CD4-positive, alpha-beta T cell (primary cell): ENCODE data around the gene GUCD1. TPM values are rescaled to one million over a fixed set of nuclear protein-coding genes. Genes with fewer than 3 reads are reported as not detected.

Source experiments
- ATAC-seq: fragments of 200-7000 bp; cut with Tn5 transposase; one replicate; pipeline ENCODE4 v1.10.0; 2022; ENCODE audit warnings: mild to moderate bottlenecking; ENCODE audit not compliant: poor library complexity
- CTCF ChIA-PET: fragments of 350-600 bp; sonication (Branson Sonifier 250); formaldehyde crosslinking; loops from one replicate; lab custom pipeline; 2021; ENCODE audit warnings: antibody characterized with exemption, inconsistent platforms; lab: Charles Lee
- POLR2A ChIA-PET: fragments of 350-600 bp; sonication (Branson Sonifier 250); formaldehyde crosslinking; loops from one replicate; lab custom pipeline; 2021; ENCODE audit warnings: antibody characterized with exemption, inconsistent platforms; lab: Charles Lee
- DNase-seq, 14 experiments: peaks; one replicate each; pipeline ENCODE4 v3.0.0-alpha.2; 2013 to 2020; ENCODE audit warnings: mixed read lengths in 2 of 14
- H3K27ac ChIP-seq, 2 donors: one replicate each; pipeline versions ENCODE4 v1.5.1 to v1.7.0; 2013; ENCODE audit warnings: low read length in 2 of 2, low read depth in 1 of 2, mild to moderate bottlenecking in 1 of 2
- H3K27me3 ChIP-seq, 2 experiments: 1 replicate in 1 of 2; 2 replicates in 1 of 2; pipeline versions ENCODE4 v1.6.1 to v1.7.0; 2013; ENCODE audit warnings: low read length in 2 of 2, control low read depth in 1 of 2, mild to moderate bottlenecking in 1 of 2, moderate library complexity in 1 of 2; ENCODE audit not compliant: insufficient read depth in 2 of 2, control insufficient read depth in 1 of 2
- H3K36me3 ChIP-seq: one replicate; pipeline ENCODE4 v1.6.1; 2013; ENCODE audit warnings: low read length, control low read depth; ENCODE audit not compliant: insufficient read depth
- H3K4me1 ChIP-seq: one replicate; pipeline ENCODE4 v1.6.1; 2013; ENCODE audit warnings: low read length, control low read depth; ENCODE audit not compliant: insufficient read depth
- H3K4me3 ChIP-seq: one replicate; pipeline ENCODE4 v1.5.1; 2013; ENCODE audit warnings: mild to moderate bottlenecking, low read length, moderate library complexity
- H3K9me3 ChIP-seq, 2 experiments: 1 replicate in 1 of 2; 2 replicates in 1 of 2; pipeline versions ENCODE4 v1.6.1 to v1.7.0; 2013; ENCODE audit warnings: low read length in 2 of 2, mild to moderate bottlenecking in 2 of 2, control low read depth in 1 of 2, moderate library complexity in 1 of 2; ENCODE audit not compliant: control insufficient read depth in 1 of 2, insufficient read depth in 1 of 2
- H3K27ac Mint-ChIP-seq: one replicate; pipeline ENCODE4 v1.8.0; 2020; ENCODE audit warnings: mixed read lengths
- H3K27me3 Mint-ChIP-seq: one replicate; pipeline ENCODE4 v1.8.0; 2021; ENCODE audit warnings: mixed read lengths
- H3K36me3 Mint-ChIP-seq: one replicate; pipeline ENCODE4 v1.8.0; 2021; ENCODE audit warnings: low read depth, mixed read lengths
- H3K4me1 Mint-ChIP-seq: one replicate; pipeline ENCODE4 v1.8.0; 2021; ENCODE audit warnings: low read depth, mixed read lengths
- H3K4me3 Mint-ChIP-seq: one replicate; pipeline ENCODE4 v1.8.0; 2020; ENCODE audit warnings: mild to moderate bottlenecking, mixed read lengths
- H3K9me3 Mint-ChIP-seq: one replicate; pipeline ENCODE4 v1.8.0; 2020; ENCODE audit warnings: mixed read lengths
- intact Hi-C, 2 experiments: fragments of 100-400 bp; cut with DNase I in 1 of 2; cut with micrococcal nuclease in 1 of 2; formaldehyde crosslinking; loops; one replicate each; pipeline versions ENCODE4 v1.15.1 to v1.9.0; 2023 to 2025; cut with DNase I, micrococcal nuclease
- total RNA-seq, 174 experiments: library from RNA in 2 of 174; stranded (reverse) in 2 of 174; gene quantifications; one replicate each; pipeline ENCODE4 v1.2.3 and lab custom pipeline; 2021 to 2026
- TF ChIP-seq, protein P1 (sequence below): fragments of 200-600 bp; IDR thresholded peaks from one replicate; pipeline ENCODE4 v1.8.0; 2022; ENCODE audit warnings: antibody characterized with exemption, mild to moderate bottlenecking

GUCD1 gene
- total RNA-seq, 2 experiments from 2014 or later, result 60.9 to 68.3 TPM

DNA sequence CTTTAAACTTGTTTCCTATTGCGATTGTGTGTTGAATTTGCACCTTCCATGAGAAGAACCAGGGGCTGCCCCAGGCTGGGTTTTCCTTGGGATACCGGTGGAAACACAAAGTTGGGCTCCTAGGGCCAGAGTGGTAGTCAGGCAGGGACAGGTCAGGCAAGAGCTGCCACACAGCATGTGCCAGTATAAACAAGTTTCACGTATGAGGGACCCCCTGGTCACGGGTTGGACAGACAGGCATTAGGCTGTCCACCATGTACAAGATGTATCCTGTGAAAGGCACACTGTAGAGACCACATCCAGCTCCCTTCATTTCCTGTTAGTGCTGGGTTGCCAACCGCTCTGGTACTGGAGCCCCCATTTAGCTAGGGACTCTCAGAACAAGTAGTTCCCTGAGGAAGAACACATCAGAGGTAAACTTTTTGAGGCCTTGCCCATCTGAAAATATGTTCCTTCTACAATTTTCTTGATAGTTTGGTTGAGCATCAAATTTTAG, 51.0 kb downstream of the GUCD1 start:
- Histone ChIP-seq H3K36me3 (no peaks in the 10 kb centered on the region), H3K27ac (no peak overlapping the region), H3K4me1 (peaks cover 2% of the 10 kb centered on the region), H3K4me3 (no peak overlapping the region), H3K27me3 (no peaks in the 10 kb centered on the region), H3K9me3 (no peaks in the 10 kb centered on the region)
- Mint-ChIP-seq H3K4me1 (peaks cover 3% of the 10 kb centered on the region), H3K4me3 (no peak overlapping the region), H3K27ac (no peak overlapping the region), H3K36me3 (no peaks in the 10 kb centered on the region), H3K9me3 (no peaks in the 10 kb centered on the region), H3K27me3 (no peaks in the 10 kb centered on the region)
- POLR2A ChIA-PET, result no interaction called here
- CTCF ChIA-PET, result interaction anchor here (0.6 to 1.9 kb wide), 5 partner anchors 82 to 499 kb away, joined by 3 to 4 read pairs (median 3); no protein-coding TSS in a partner anchor
- TF ChIP-seq, protein P1, sequence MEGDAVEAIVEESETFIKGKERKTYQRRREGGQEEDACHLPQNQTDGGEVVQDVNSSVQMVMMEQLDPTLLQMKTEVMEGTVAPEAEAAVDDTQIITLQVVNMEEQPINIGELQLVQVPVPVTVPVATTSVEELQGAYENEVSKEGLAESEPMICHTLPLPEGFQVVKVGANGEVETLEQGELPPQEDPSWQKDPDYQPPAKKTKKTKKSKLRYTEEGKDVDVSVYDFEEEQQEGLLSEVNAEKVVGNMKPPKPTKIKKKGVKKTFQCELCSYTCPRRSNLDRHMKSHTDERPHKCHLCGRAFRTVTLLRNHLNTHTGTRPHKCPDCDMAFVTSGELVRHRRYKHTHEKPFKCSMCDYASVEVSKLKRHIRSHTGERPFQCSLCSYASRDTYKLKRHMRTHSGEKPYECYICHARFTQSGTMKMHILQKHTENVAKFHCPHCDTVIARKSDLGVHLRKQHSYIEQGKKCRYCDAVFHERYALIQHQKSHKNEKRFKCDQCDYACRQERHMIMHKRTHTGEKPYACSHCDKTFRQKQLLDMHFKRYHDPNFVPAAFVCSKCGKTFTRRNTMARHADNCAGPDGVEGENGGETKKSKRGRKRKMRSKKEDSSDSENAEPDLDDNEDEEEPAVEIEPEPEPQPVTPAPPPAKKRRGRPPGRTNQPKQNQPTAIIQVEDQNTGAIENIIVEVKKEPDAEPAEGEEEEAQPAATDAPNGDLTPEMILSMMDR, result no peak
- ATAC-seq (no peak), DNase-seq (no peak)
- intact Hi-C loops, result loop anchor here (1.0 to 5.0 kb wide), 3 partner anchors 75 to 177 kb away; no protein-coding TSS in a partner anchor

DNA sequence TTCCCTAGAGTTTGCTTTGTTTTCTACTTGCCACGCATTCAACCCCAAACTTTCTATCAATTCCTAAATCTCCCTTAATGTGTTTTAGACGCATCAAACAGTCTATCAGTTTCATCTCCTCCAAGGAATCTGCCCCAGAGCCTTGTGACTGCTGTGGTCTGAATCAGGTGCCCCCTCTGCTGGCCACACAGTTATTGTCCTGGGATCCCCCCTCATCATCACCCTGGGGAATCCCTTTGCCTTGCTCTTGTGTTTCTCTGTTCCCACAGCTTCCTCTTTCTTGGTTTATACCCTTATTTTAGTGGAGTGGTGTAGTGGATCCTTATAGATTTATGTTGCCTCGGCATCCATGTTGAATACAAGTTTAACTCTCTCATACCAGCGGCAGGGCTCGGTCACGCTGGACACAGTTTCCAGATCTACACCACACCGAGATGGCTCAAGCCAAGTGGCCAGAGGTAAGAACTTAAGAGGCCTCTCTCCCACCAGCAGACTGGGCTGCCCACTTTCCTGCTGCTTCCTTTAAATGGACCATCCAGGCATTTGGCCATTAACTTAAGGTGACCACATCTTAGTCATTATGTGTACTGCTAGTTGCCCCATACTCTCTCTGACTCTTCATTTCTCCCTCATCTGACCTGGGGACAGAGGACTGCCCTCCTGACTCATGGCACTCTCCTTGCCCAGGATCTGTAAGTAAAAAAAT, 51.6 kb downstream of the GUCD1 start:
- H3K36me3 ChIP-seq, result no peaks in the 10 kb centered on the region
- intact Hi-C loops, result loop anchor here (1.0 to 5.0 kb wide), 3 partner anchors 74 to 176 kb away; no protein-coding TSS in a partner anchor
- peaks cover 4% of the 10 kb centered on the region for H3K4me1 ChIP-seq
- TF ChIP-seq, protein P1, result peak; percentile 67
- peak; percentile 65 for ATAC-seq
- Mint-ChIP-seq H3K27me3 (no peaks in the 10 kb centered on the region), H3K4me3 (no peak overlapping the region), H3K27ac (no peak overlapping the region), H3K36me3 (no peaks in the 10 kb centered on the region), H3K9me3 (no peaks in the 10 kb centered on the region), H3K4me1 (peaks cover 7% of the 10 kb centered on the region)
- ChIA-PET CTCF (interaction anchor here (0.6 to 1.9 kb wide), 8 partner anchors 14 to 500 kb away, joined by 3 to 7 read pairs (median 3); no protein-coding TSS in a partner anchor), POLR2A (interaction anchor here (0.6 kb wide), 1 partner anchor 347 kb away, joined by 3 read pairs; no protein-coding TSS in a partner anchor)
- H3K9me3 ChIP-seq, result no peaks in the 10 kb centered on the region
- H3K27ac ChIP-seq, result no peak overlapping the region
- H3K27me3 ChIP-seq, result no peaks in the 10 kb centered on the region
- no peak overlapping the region for H3K4me3 ChIP-seq
- peak; percentile 31 to 83 (median 52) for DNase-seq

DNA sequence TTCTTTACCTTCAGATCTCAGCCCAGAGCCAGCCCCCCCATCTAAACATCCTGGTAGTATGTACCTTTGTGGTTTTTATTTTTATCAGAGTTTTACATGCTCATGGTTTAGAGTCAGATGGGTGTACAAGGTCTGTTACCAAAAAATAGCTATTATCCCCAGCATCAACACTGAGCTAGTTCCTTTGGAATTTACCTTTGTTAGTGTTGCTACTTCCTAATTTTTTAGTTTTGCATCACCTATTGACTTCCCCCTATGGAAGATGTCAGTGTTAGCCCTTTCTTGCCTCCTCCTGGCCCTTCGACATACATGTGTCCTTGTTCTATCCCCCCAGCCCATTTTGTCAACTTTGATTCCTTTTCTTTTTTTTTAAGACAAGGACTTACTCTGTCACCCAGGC, 52.4 kb downstream of the GUCD1 start:
- no peaks in the 10 kb centered on the region for H3K9me3 ChIP-seq
- H3K4me1 Mint-ChIP-seq, result peaks cover 15% of the 10 kb centered on the region
- intact Hi-C loops, result loop anchor here (2.0 to 5.0 kb wide), 2 partner anchors 74 to 175 kb away; no protein-coding TSS in a partner anchor
- H3K36me3 Mint-ChIP-seq, result no peaks in the 10 kb centered on the region
- H3K4me1 ChIP-seq, result peaks cover 11% of the 10 kb centered on the region
- H3K36me3 ChIP-seq, result no peaks in the 10 kb centered on the region
- ChIA-PET POLR2A (interaction anchor here (0.6 to 1.1 kb wide), 2 partner anchors 73 to 346 kb away, joined by 3 to 4 read pairs; no protein-coding TSS in a partner anchor), CTCF (interaction anchor here (0.7 to 1.6 kb wide), 5 partner anchors 15 to 81 kb away, joined by 3 to 7 read pairs (median 3); no protein-coding TSS in a partner anchor)
- TF ChIP-seq, protein P1, result no peak
- no peak overlapping the region for H3K27ac ChIP-seq
- H3K4me3 Mint-ChIP-seq, result no peak overlapping the region
- no peak for ATAC-seq
- H3K9me3 Mint-ChIP-seq, result no peaks in the 10 kb centered on the region
- no peak overlapping the region for H3K27ac Mint-ChIP-seq
- no peaks in the 10 kb centered on the region for H3K27me3 Mint-ChIP-seq
- H3K27me3 ChIP-seq, result no peaks in the 10 kb centered on the region
- DNase-seq, result no peak
- H3K4me3 ChIP-seq, result no peak overlapping the region
